GM18499 (cell line): ENCODE data around the gene C22orf39.

ENCODE experiments used
- ATAC-seq: cut with Tn5 transposase; IDR thresholded peaks from one replicate; pipeline ENCODE4 v1.9.1; 2021; ENCODE audit warnings: moderate number of reproducible peaks; ENCODE audit not compliant: insufficient read depth, unreplicated experiment

Gene C22orf39

DNA sequence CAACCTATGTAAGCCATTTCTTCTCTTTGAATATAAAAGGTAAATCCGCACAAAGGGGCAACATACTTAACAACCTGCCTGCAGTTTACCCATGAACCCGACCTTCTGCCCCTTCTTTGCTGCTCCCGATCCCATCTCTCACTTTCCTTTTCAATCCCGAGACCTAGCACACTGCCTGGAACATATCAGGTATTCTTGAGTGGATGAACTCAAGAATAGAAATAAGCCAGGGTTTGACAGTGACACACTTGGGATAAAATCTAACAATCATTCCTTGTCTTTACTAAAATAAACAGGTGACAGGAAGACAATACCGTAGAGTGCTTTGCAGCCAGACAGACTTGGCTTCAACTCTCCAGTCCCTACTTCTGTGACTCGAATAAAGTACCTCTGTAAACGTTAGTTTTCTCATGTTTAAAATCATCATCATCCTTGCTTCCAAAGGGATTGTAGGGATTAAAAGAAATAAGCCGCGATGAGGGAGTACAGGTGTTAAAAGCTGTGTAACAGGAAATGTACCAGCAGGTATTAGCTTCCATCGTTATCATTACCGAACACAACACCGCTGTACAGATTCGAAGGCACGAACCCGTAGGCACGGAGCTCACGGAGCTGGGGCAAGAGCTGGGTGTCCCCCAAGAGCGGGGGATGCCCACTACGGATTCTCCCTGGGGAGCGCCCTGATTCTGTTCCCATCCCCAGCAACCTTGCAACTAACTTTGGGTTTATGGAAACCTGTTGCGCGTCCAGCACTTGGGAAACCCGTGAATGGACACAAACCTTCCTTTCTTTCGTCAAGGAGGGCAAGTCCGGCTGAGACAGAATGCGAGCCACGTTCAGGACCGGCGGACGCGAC is 30.8 kb upstream of the C22orf39 start:
- ATAC-seq, result no peak

DNA sequence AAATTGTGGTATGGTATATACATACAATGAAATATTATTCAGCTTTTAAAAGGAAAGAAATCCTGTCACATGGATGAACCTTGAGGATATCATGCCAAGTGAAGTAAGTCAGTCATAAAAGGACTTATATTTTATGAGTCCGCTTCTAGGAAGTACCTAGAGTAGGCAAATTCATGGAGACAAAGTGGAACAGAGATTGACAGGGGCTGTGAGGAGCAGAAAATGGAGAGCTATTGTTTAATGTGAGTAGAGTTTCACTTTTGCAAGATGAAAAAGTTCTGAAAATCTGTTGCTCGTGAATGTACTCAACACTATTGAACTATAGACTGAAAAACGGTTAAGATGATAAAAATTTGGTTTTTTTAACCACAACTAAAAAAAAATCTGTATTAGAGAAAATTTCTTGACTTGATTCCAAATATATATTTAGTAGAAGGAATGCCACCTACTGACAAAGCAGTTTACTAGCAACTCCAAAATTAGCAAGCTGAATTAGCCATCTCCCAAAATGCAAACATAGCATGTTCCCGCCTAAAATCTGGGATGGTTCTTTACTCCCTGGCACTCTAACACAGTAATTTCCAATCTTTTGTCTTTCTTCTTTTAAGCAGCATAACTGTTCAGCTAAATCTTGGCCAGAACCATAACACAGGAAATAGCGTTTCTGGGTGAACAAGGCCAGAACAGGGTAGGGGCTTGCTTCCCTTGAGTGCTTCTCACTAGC is 30.0 kb upstream of the C22orf39 start:
- ATAC-seq, result no peak

GRCh38 chr22:19476023-19476422 is 28.5 kb upstream of the C22orf39 start:
- ATAC-seq, result no peak

DNA sequence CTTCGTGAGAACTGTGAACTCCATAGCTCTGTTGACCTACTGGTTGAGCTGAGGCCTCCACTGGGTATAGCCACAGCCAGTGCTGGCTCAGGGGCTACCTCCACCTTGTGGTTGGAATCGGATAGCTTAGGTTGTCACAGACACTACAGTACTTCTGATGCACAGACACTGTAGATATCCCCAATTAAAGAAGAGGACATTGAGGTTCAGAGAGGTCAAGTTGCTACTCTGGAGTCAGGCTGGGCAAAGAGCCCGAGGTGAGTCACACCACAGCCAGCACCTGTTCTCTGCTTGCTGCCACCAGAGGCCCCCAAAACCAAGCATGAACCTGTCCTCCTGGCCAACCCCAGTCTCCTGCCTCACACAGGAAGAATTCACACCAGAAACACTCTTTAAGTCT is 26.1 kb upstream of the C22orf39 start:
- ATAC-seq, result no peak

DNA sequence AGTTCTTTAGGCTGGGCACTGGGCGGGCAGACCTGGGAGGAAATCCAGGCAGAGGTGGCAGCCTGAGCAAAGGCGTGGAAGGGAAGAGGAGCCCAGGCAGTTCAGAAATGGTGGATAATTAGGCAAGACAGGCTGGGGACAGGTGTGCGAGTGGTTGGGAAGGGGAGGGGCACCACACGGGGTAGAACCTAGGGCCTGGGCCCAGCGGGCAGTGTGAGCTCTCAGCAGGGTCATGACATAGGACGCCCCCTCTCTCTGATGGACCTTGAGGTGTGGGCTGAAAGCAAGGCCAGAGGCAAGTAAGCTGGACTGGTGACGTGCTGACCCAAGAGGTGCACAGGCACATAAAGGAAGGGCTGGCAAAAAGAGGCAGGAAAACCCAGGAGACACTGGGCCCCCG is 24.7 kb upstream of the C22orf39 start:
- no peak for ATAC-seq

- no peak for ATAC-seq
These were observed 24.1 kb upstream of the C22orf39 start for GRCh38 chr22:19471572-19471971.

- ATAC-seq, result no peak
These were observed 22.5 kb upstream of the C22orf39 start for GRCh38 chr22:19470010-19470409.

DNA sequence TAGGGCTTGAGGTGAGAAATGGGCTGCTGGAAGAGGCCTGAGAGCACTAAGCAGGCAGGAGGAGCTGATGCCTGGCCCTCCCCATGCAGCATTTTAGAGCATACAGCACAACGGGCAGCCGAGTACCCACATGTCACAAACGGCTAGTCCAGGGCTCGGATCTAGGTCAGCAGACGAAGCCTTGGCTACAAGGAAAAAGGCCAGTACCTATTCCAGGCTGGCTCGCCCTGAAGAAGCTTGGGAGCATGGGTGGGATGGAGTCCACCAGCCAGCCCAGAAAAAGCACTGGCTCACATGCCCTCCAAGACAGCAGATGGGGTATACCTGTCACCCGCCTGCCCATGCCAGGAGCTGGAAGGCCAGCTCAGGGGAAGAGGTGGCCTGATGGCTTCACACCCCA is 21.9 kb upstream of the C22orf39 start:
- ATAC-seq, result no peak

DNA sequence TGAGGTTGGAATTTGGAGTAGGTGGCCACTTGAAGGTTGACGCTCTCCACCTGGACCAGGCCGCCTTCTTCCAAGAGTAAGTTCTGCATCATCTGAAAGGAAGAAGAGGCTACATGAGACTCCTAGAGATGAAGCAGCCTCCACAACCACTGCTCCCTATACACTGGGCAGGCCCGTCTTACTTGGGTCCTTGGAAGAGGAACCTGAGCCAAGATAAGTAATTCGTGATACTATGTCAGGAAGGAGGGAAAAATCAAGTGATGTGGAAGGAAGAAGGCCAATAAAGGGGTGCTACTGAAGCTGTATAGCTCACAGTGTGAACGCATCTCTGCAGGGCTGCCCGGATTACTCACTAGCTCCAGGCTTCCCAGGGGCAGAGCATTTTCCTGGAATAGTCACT is 20.4 kb upstream of the C22orf39 start:
- no peak for ATAC-seq

GRCh38 chr22:19466848-19467752 is 19.6 kb upstream of the C22orf39 start:
- no peak for ATAC-seq

DNA sequence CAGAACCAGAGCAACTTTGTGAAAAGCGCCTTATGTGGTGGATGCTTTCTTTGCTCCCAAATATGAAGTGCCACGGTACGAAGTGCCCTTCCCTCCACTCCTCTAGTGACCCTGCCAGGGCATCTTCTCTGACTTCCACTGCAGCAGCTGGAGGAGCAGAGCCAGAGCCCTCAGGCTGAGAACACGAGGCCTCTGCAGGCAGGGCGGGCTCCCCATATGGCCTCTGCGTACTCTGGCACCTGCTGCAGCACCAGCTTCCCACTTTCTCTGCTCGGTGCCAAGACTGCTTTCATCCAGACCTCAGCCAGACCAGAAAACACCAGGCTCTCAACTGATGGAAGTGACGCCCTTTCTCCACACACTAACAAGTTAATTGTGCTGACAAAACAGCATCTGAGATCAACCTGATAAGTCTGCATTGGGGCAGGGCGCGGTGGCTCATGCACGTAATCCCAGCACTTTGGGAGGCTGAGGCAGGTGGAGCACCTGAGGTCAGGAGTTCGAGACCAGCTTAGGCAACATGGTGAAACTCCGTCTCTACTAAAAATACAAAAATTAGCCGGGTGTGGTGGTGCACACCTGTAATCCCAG is 18.7 kb upstream of the C22orf39 start:
- no peak for ATAC-seq

DNA sequence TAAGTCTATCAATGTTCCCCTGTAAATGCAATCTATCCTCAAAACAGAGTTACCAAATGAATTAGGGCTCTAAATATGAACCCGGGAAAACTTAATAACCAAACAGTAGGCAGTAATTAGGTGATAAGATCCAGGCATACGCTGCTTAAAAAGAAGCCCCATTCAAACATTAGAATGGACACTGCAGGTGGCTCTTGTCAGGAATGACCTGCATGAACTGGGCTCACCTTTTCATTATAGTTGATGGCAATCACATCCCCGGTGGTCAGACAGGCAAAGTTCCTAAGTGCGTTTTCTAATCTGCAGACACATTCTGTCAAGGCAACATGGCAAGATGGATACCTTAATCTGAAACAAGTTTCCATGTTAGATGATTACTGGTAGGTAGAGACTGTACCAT is 17.5 kb upstream of the C22orf39 start:
- no peak for ATAC-seq

- no peak for ATAC-seq
These were observed 17.0 kb upstream of the C22orf39 start for GRCh38 chr22:19464546-19464945.

- ATAC-seq, result no peak
These were observed 16.3 kb upstream of the C22orf39 start for GRCh38 chr22:19463491-19464469.

GRCh38 chr22:19463008-19463407 is 15.5 kb upstream of the C22orf39 start:
- no peak for ATAC-seq

- ATAC-seq, result no peak
These were observed 14.0 kb upstream of the C22orf39 start for GRCh38 chr22:19461506-19461905.

DNA sequence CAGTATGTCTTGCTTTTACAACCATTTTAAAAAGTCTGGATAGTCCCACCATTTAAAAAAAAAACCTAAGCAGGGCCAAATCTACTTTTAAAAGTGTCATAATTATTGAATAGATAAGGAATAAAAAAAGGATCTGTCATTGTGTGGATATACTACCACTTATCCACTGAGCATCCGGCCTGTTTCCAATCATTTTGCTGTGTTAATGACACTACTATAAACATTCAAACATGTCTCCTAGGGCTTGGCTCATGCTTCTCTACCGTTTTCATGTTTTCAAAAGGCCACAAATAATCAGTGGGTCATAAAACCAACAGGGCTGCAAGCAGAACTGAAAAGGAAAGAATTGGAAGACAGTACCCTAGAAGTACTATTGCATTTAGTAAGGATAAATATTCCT is 12.5 kb upstream of the C22orf39 start:
- no peak for ATAC-seq

DNA sequence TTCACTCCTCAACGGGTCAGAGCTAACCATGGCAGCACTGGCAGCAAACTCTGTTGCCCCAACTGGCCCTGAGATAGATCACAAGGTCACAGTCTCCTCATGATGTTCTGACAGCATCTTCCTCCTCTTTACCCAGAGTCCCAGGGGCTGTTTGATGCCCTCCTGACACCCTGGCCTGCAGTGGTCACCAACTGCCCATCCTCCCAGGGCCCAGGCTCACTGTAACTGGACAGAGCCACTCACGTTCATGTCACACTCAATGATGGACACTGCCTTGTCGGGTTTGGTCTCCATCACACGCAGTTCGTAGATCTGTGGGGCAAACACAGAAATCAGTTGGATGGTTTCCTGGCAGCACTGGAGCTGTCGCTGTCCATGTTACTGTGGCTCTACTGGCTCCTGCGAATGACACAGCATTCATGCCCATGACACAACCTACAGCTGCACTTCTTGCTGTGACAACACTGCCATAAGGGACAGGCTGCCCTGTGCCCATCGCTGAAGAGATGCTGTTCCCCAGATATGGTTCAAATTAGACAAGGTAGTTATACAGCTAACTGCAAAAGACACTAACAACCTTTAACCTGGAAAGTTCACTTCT is 10.4 kb upstream of the C22orf39 start:
- ATAC-seq, result no peak

- ATAC-seq, result no peak
These were observed 9.0 kb upstream of the C22orf39 start for GRCh38 chr22:19456541-19456940.
